Raji (cell line): ENCODE measurements around the gene ETV6.

Source experiments
- POLR2A ChIP-seq: IDR thresholded peaks from 2 replicates; pipeline ENCODE4 v1.6.1; 2011; ENCODE audit warnings: low read depth, low read length, control low read depth; ENCODE audit not compliant: insufficient read depth

ETV6 gene

GRCh38 chr12:11649413-11650285, at the start of gene ETV6:
TSS of gene ETV6 (plus strand) at chr12:11649674. CDS start at chr12:11650128, 454 bp downstream.
- TF ChIP-seq POLR2A, result peak; percentile 42; the same call in 1 of the 2 replicates

GRCh38 chr12:11600199-11600598, 49.3 kb upstream of the ETV6 start:
- TF ChIP-seq POLR2A, result no peak

- no peak for TF ChIP-seq POLR2A
Measured at GRCh38 chr12:11601647-11602046, 47.8 kb upstream of the ETV6 start.

GRCh38 chr12:11607313-11608081, 42.0 kb upstream of the ETV6 start:
- no peak for TF ChIP-seq POLR2A

GRCh38 chr12:11609045-11609444, 40.4 kb upstream of the ETV6 start:
- TF ChIP-seq POLR2A, result no peak

- TF ChIP-seq POLR2A, result no peak
Measured at GRCh38 chr12:11615481-11615880, 34.0 kb upstream of the ETV6 start.

- TF ChIP-seq POLR2A, result no peak
Measured at GRCh38 chr12:11618046-11618445, 31.4 kb upstream of the ETV6 start.

- no peak for TF ChIP-seq POLR2A
Measured at GRCh38 chr12:11621797-11622423, 27.6 kb upstream of the ETV6 start.

GRCh38 chr12:11622876-11623281, 26.6 kb upstream of the ETV6 start:
- TF ChIP-seq POLR2A, result no peak

- no peak for TF ChIP-seq POLR2A
Measured at GRCh38 chr12:11623382-11623781, 26.1 kb upstream of the ETV6 start.

- TF ChIP-seq POLR2A, result no peak
Measured at GRCh38 chr12:11624116-11624515, 25.4 kb upstream of the ETV6 start.

GRCh38 chr12:11628353-11628752, 21.1 kb upstream of the ETV6 start:
- TF ChIP-seq POLR2A, result no peak

GRCh38 chr12:11630046-11630706, 19.3 kb upstream of the ETV6 start:
- TF ChIP-seq POLR2A, result no peak

- no peak for TF ChIP-seq POLR2A
Measured at GRCh38 chr12:11631288-11631687, 18.2 kb upstream of the ETV6 start.

- no peak for TF ChIP-seq POLR2A
Measured at GRCh38 chr12:11633968-11634367, 15.5 kb upstream of the ETV6 start.

GRCh38 chr12:11635341-11635740, 14.1 kb upstream of the ETV6 start:
- TF ChIP-seq POLR2A, result no peak
